Muscle of back (tissue), 11 donors: Measurements from ENCODE around the gene SPATA20. TPM values are rescaled to one million over a fixed set of nuclear protein-coding genes. Genes with fewer than 3 reads are reported as not detected.

Experiments
- DNase-seq, 3 donors: peaks; one replicate each; pipeline versions ENCODE4 v3.0.0 to v3.0.0-alpha.2; 2013
- polyA plus RNA-seq, 10 donors: library from polyadenylated mRNA; unstranded; fragments of 120-200 nt; gene quantifications; one replicate each; pipeline ENCODE4 v1.2.1, GENCODE V29; 2013; ENCODE audit not compliant: insufficient read length in 10 of 10

SPATA20 gene
- polyA plus RNA-seq, 10 donors: 19.6 to 35.7 (median 27.1) TPM

DNA sequence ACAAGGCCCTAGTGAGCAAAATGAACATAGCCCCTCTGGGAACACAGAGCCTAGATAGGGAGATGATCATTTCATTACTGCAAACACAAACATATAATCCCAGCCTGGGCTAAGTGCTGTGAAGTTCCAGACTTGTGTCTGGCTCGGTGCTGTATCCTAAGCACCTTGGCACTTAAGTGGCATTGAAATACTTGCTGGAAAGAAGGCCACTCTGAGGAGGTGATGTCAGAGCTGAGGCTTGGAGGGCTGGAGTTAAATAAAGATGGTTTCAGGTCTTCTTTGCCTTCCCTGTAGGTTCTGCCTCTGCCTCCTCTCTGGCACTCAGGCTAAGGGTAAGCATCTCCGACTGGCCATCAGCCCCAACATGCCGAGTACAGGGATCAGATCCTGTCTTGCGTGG lies 11.1 kb downstream of the SPATA20 start:
- DNase-seq: no peak

DNA sequence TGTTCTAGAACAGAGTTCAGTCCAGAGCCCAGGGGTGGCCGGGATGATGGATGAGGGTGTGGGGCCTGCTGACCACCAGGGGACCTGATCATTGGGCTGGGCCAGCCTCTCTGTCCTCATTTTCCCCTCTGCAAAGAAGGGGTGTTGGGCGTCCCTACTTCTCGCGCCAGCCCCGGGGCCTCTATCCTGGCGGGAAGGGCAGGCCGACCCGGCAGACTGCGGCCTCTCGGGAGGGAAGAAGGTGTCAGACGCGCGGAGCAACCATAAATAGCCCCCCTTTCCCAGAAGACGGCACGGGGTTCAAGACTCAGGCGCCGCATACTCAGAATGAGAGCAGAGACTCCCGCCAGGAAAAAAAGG lies 11.6 kb downstream of the SPATA20 start:
- no peak for DNase-seq

GRCh38 chr17:50558941-50559614 lies 12.1 kb downstream of the SPATA20 start:
- DNase-seq: peak in 1 of 3 donors; percentile 53

DNA sequence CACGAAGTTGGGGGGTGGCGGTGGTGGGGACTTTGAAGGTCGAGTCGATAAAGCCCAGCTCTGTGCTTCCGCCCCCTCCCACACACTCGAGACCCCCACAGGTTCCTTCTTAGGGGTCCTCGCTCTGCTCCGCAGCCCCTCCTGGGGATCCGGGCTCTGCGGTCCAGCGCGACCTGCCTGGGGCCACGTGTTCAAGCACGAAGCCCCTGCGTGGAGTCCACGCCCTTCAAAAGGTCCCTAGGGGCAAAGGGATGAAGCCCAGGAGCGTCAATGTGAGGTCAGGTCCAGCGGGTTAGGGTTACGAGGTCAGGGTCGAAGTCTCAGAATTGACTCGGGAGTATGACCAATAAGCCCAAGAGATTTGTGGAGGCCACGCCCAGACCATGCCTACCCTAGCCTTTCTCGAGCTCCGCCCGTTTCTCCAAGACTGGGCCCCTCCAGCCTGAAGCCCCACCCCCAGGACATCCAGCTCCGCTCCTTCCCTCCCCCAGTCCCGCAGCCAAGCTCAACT lies 12.8 kb downstream of the SPATA20 start:
- DNase-seq: no peak

DNA sequence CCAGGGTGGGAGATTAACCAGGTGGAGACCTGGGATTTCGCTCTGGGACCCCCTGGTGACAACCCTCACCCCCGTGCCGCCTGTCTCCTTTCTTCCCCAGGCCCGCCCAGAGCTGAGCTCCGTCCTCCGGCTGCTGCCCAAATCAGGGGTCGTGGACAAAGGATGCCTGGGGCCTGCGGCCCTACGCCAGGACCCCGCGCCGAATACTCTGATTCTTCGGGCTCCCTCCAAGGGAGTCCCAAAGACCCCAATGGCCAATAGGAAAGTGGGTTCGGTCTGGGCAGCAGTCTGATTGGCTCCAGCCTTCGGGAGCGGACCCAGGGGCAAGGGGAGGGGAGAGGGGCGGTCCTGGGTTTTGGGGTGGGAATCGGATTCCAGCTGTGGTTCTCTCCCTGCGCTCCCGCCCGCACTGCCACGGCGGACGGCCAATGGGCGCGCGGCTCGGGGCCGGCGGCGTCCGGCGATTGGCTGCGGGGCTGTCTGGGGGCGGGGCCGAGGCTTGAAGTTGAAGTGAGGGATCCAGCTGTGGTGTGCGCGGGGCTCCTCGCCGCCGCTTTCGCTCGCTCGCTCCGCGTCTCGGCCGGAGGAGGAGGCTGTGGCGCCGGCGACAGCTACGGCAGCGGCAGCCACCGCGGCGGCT lies 13.3 kb downstream of the SPATA20 start, which contains the start of gene CACNA1G:
Gene CACNA1G (plus strand): TSS at position 531 of the 640 bp plus-strand sequence. CDS start 745 bp downstream, outside the sequence.
- DNase-seq: peak; percentile 90 to 99 (median 95)

DNA sequence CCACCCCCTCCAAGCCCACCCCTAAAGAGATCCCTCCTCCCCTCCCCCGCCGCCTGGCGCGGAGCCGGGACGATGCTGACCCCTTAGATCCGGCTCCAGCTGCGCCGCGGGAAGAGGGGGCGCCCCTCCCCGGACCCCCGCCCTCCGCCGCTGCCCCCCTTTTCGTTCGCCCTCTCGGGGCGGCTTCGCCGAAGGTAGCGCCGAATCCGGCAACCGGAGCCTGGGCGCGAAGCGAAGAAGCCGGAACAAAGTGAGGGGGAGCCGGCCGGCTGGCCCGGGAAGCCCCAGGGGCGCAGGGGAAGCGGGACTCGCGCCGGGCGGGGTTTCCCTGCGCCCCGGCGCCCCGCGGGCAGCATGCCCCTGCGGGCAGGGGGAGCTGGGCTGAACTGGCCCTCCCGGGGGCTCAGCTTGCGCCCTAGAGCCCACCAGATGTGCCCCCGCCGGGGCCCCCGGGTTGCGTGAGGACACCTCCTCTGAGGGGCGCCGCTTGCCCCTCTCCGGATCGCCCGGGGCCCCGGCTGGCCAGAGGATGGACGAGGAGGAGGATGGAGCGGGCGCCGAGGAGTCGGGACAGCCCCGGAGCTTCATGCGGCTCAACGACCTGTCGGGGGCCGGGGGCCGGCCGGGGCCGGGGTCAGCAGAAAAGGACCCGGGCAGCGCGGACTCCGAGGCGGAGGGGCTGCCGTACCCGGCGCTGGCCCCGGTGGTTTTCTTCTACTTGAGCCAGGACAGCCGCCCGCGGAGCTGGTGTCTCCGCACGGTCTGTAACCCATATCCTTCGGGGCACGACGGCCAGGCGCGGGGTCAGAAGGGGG lies 14.2 kb downstream of the SPATA20 start:
- DNase-seq: peak in 1 of 3 donors; percentile 57

DNA sequence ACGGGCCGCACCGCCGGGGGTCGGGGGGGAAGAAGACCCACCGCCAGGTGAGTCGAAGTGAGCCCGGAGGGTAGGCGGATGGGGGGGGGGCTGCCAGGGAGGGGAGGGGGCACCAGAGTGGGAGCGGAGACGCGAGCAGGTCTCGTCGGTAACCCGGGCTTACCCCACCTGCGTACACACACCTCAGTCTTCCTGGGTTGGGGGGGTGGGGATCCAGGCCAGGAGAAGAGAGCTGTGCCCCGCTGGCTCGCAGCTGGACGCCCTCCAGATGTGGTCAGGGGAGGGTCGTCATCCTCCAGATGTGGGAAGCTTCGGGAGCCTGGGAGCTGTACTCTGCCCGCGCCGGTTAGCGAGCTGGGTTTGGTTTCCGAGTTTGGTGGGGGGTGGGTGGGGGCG lies 14.8 kb downstream of the SPATA20 start:
- DNase-seq: no peak

GRCh38 chr17:50562242-50563091 lies 15.5 kb downstream of the SPATA20 start:
- peak in 1 of 3 donors; percentile 69 for DNase-seq

GRCh38 chr17:50563092-50563511 lies 16.1 kb downstream of the SPATA20 start:
- DNase-seq: peak in 1 of 3 donors; percentile 61

DNA sequence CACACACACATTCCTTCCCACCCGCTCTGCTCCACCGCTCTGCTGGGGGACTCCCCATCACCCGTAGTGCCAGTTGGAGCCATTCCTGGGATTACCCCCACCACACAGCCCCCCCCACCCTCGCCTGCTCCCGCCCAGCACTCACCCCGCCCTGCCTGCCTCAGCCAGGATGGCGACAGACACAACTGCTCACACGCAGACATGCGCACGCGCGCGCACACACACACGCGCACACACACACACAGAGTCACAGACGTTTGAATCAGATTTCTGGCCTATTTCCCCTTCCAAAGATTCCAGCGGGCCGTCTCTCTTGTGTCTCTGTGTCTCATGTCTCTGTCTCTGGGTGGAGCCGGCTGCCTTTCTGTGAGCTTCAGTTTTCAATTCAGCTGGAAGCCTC lies 17.9 kb downstream of the SPATA20 start:
- DNase-seq: peak; percentile 89 to 96 (median 92)

DNA sequence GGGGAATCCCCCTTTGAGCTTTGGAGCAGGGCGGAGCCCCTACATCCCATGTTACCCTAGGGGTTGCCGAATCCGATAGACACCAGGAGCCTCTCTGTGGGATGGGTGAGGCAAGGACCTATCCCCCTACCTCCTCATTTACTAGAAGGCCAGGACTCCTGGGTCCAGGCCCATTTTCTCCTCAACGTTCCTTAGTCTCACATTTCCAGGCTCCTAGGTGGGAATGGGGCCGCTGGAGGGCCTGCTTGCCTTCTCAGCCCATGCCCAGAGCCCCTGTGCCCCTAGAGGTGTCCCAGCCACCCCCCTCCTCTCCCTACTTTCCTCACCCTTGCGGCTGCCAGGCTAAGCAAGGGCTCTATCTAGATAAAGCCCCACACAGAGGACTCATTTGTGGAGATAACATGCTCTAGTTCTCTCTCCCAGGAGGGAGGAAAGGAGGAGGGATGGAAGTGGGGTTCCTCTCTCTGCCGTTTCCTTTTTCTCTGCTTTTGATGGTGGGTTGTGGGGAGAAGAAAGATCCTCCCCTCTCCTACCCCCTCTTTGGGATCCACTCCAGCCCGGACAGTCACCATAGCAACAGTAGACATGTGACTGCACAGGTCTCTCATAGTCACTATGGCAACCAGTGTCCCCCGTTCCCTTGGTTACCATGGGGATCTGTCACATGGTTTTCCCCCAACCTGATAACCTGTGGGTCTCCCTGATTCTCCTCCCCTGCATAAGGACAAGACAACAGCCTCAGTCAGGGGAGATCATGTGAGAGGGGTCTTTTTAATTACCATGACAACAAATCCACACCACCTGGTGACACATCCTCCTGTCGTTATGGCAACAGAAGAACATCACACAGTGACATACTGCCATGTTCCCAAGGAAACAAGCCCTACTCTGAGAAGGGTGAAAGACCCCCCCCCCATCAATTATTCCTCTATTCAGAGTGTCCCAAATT lies 18.7 kb downstream of the SPATA20 start:
- DNase-seq: peak in 1 of 3 donors; percentile 81

DNA sequence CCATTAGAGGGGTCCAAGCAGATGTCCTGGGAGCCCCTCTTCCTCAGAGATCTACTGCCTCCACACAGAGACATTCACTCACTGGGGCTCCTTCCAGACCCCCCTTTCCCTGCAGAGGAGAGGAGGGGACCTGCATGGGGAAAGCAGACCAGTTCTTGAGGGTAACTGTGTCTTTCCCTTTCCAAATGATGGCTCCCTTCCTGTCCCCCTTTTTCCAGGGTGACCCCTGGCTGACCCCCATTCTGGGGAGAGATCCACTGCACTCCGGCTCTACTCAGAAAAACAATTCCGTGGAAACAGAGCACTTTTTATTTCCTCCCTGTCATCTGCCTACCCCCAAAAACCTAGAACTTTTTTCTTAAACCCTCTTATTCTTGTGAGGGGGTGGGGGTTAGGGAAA lies 19.9 kb downstream of the SPATA20 start:
- DNase-seq: peak in 1 of 3 donors; percentile 81

DNA sequence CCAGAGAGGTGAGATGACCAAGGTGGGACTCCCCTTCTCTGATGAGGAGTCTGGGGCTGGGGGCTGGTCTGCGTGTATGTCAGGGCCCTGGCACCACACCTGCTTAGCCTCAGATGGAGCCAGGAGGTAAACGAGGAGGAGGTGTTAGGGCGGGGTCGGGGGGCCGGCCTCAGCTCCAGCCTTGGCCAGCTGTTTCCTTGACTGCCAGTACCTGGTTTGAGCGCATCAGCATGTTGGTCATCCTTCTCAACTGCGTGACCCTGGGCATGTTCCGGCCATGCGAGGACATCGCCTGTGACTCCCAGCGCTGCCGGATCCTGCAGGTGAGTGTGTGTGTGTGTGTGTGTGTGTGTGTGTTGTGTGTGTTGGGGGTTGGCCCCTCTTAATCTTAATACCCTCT lies 21.7 kb downstream of the SPATA20 start:
- DNase-seq: no peak

DNA sequence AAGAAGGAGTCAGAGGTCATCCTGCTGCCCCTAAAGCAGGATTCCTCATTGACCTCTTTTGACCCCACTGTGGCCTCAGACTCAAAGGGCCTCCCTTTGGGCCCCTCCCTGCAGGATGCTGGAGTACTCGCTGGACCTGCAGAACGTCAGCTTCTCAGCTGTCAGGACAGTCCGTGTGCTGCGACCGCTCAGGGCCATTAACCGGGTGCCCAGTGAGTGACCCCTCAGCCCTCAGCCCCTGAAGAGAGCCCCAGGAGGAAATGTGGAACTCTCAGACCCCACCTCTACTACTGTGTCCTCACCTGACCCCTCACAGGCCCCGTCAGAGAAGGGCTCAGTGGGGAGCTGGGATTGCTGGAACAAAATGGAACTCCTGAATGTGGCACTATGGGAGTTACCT lies 22.6 kb downstream of the SPATA20 start:
- no peak for DNase-seq

GRCh38 chr17:50570032-50570431 lies 23.1 kb downstream of the SPATA20 start:
- no peak for DNase-seq

DNA sequence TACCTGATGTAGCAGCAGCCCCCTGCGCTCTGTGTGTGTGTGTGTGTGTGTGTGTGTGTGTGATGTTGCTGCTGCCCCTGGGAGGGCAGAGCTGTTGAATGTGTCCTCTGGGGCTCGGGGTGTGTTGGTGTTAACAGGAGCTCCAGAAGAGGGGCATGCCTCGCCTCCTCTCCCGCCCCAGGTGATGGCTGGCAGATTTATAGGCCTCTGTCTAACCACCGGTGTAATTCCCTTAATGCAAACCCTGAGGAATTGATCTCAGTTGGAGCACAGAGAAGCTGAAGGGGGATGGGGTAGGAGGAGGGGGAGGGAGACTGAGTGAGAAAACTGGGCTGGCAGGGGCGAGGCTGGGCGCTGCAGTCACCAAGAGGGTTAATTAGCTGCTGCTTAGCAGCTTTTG lies 23.6 kb downstream of the SPATA20 start:
- DNase-seq: no peak

GRCh38 chr17:50571681-50572080 lies 24.7 kb downstream of the SPATA20 start:
- DNase-seq: no peak

- no peak for DNase-seq
Measured at GRCh38 chr17:50572541-50572940, 25.6 kb downstream of the SPATA20 start.

DNA sequence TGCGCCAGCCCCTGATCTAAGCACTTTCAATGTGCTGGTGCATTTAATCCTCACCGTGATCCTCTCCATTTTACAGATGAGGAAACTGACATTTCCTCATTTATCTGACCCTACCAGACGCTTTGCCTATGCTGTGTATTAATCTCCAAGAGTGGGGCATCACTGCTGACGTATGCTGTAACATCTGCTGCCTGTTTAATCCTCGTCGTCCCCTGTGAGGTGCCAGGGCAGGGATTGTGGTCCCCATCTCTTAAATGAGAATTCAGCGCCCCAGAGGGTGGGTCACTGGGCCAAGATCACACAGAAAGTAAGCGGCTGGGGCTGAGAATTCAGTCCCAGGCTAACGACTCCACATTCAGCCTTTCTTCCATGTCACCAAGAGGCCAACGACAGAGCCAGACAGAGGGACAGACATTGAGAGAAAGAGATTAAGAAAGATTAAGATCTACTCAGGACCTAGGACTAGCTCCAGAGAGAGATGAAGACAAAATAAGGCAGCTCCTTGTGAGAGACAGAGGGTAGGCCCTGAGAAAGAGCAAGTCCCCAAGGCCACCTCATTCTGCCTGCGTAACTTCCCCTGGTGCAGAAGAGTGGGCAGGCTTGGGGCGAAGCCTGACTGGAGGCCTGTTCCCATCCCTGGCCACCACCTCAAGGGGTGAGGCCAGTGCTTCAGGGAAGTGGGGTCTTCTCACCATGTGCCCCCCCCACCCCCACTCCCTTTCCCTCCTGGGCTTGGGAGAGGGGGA lies 27.1 kb downstream of the SPATA20 start:
- no peak for DNase-seq
